Activated naive CD4-positive, alpha-beta T cell (primary cell): ENCODE results near the gene TRABD2B.

Source experiments
- DNase-seq, 4 experiments: peaks; one replicate each; lab custom pipeline; 2025; lab: John Stamatoyannopoulos, UW

TRABD2B gene

DNA sequence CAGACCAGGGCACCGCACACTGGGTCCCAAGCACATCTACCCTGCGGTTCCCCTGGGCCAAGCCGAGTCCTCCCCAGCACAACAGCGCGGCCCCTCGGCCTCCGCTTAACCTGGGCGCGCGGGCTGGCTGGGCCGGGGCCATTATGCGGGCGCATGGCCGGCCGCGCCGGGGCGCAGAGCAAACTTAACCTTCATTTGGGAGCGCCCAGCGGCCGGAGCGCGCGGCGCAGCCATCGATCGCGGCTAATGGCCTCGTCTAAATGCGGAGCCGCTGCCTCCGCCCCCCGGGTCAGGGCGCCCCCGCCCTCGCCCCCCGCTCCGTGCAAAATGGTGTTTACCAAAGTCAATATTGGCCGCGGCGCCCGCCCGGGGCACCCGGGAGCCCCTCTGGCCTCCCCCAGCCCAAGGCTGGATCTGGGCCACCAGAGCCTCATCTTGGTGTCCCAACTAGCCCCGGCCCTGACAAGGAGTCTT is 272.1 kb downstream of the TRABD2B start:
- no peak for DNase-seq

DNA sequence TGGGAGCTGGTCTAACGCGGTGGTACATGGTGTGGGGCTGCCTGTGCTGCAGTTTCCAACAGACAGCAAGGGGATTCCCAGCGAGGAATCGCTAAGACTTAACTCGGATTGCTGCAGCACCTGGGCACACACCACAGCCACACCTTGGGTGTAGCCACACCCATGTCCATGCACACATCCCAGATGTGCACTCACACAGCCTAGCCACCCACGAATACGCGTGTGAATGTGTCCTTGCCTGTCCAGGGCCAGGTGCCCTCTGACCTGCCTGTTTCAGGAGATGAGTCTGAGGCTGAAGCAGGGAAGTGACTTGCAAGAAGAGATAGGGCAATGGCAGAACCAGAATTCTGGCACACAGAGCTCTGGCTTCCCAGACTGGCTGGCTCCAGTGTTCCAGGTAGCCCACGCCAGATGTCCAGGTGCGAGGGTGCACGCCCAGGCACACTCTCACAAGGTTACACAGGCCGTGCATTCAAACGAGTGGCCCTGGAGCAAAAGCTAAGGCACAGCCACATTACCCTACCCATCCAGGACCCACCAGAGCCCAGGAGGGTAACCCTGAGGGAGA is 272.7 kb downstream of the TRABD2B start:
- no peak for DNase-seq

DNA sequence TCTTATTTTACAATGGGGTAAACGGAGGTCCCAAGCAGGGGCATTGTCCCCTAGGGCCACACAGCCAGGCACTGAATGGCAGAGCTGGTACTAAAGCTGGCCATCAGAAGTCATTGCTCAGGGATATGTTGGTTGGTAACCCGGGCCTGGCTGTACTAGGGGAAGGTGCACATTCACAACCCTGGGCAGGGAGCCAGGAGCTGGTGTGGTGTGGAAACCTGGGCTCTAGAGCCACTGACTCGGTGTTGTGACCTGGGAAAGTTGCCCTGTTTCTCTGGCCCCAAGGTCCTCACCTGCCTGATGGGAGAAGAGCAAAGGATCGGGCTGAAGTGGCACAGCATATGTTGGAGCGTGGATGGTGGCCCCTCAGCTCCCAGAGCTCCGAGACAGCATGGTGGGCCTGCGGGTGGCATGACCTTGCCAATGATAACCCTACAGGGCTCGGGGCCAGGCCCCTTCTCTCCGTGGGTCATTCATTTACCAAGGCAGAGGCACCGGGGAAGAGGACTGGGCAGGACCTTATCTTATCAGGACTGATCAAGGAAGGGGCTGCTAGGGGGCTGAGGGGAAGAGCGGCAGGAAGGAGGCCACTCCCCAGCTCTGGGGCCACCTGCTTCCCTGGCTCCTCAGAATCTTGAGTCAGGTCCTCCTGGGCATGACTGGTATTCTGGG is 274.1 kb downstream of the TRABD2B start:
- no peak for DNase-seq

DNA sequence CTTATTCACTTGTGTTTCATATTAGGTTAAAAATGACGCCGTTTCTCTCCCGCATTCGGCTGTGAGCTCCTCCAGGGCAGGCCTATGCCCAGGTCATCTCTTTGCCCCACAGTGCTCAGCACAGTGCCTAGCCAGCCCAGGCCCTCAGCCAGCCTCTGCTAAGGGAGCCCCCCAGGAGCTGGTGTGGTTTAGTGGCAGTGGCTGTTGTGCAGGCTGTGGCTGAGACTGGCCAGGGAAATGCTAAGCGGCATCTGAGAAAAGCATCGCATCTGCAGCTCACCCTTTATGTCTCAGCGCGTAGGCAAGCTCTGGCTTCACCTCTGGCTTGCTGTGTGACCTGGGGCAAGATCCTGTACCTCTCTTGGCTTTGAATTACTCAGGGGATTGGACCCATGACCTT is 275.1 kb downstream of the TRABD2B start:
- no peak for DNase-seq

DNA sequence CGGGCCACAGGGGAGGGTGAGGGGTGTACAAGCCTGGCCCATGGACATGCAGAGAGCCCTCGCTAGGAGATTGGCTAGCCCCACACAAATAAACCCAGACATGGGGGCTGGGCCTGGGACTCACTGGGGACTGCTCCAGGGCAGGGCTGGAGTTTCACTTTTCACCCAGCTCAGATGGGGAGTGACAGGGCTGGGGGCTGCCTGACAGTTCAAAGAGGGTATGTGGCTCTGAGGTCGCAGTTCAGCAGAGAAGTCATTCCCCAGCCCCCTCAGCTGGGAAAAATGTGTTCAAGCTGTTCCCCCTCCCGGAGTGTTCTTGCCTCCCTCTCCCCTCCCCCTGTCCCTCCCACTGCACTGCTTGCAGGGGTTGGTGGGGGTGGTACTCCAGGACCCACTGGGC is 277.1 kb downstream of the TRABD2B start:
- DNase-seq = no peak

DNA sequence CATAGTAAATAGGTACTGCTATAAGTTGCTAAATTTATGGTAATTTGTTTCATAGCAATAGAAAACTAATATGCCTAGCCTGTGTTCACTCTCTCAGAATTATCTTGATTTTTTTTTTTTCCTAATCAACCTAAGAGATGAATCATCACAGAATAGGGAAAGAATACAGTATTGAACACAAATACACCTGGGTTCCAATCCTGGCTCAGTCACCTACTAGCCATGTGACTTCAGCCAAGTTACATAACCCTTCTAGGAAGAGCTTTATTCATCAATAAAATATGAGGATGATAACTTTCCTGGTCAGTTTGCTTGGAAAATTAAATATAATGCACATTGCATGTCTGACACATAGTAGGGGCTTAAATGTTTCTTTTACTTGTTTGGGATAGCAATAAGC is 279.8 kb downstream of the TRABD2B start:
- DNase-seq = no peak

DNA sequence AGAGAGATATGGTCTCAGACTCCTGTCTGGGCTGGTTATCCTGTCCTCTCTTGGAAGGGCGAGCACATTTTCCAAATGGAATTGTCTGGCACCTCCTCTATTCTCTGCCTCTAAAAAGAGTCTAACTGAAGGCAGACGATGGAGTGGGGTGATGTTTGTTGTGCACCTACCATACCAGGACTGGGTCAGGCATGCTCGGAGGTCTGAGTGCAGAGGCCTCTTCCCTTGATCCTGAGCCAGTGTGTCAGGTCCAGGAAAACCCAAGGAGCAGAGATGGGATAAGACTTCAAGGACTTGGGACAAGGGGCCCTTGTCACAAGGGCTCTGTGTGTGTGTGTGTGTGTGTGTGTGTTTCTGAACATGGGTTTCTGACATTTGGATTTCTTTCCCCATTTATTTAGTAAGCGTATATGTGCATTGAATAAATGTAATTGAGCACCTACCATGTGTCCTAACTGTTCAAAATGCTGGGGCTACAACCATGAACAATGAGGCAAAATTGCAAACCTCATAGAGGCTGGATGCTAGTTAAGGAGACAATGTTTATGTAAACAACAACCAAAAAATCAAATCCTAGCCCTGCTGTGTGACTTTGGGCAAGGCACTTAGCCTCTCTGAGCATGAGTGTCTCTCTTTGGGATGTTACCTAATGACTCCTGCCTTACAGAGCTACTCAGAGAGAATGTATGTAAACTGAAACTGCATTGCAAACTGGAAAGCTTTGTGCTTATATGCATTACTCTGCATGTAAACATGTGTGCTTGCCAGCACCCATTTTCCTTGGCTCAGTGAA is 283.0 kb downstream of the TRABD2B start:
- no peak for DNase-seq

DNA sequence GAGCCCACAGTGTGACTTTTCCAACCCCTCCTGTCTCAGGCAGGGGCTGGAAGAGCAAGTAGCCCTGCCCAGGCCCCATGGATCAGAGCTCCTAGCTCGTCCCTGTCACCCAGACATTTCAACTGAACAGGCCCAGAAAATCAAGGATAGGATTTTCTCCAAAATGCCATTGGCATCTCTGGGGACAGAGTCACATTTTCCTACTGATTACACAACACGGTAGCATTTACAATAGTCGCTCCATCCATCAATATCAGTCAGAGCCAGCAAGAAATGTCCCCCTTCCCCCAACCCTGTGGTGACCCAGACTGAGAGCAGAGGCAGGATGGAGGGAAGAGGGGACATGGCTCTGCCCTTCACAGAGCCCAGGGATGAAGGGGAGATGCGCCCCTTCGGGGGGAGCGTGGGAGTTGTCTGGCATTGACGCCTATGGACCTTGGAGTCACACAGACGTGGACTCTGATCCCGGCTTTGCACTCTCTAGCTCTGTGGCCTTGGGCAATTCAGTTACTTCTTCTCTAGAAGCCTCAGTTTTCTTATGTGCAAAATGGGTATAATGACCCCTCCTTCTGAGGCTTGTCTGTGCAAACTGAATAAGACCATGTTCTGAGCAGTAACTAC is 283.7 kb downstream of the TRABD2B start:
- DNase-seq = no peak

DNA sequence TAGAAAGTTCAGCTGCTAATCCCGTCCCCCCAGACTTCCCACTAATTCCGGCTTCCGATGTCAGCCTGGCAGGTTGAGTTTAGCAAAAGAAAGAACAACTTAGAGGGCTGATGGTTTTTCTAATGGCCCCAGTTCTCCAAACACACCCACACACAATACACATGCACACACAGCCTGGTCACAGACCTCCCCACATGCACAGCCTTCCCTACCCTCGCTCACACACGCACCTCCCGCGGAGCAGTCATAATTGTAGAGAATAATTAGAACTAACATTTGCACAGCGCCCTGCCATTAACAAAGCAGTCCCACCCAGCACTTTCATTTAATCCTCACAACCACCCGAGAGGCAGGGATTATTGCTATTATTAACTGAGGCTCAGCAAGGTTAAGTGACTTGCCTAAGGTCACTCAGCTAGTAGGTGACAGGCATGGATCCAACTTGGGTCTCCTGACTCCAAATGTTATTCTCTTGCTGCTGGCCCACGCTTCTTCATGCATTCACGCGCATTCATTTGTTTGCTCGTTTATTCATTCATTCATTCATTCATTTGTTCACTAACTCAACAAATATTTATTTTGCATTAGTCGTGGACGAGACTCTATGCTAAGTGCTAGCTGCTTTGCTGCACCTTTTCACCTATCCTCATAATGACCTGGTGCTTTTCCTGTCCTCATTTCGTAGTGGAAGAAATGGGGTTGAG is 284.4 kb downstream of the TRABD2B start:
- DNase-seq = no peak

DNA sequence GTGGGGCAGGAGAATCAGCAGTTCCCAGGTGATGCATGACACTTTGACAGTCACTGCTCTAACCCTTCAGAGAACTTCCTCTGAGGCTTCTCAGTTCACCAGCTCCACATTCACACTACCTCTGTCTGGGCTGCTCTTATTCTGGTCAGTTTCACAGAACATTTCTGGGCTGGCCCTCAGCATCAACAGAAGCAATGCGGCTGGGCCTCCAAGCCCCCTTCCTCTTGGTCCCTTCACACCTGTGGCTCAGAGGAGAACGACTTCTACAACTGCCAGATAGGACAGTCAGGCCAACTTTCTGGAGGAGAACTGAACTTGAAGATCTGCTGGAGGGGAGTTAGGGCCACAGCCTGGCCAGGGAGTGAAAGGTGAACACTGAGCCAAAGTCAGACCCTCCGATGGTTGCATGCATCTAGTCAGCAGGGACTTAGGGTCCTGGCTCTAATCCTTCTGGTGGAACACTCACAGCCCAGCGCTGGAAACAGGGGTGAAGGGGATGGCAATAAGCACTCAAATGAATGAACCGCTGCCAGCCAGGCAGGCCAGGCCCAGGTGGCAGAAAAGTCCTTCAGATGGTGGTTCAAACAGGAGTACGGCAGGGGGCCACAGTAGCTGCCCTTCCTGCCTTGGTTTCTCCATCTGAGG is 285.2 kb downstream of the TRABD2B start:
- DNase-seq = no peak

DNA sequence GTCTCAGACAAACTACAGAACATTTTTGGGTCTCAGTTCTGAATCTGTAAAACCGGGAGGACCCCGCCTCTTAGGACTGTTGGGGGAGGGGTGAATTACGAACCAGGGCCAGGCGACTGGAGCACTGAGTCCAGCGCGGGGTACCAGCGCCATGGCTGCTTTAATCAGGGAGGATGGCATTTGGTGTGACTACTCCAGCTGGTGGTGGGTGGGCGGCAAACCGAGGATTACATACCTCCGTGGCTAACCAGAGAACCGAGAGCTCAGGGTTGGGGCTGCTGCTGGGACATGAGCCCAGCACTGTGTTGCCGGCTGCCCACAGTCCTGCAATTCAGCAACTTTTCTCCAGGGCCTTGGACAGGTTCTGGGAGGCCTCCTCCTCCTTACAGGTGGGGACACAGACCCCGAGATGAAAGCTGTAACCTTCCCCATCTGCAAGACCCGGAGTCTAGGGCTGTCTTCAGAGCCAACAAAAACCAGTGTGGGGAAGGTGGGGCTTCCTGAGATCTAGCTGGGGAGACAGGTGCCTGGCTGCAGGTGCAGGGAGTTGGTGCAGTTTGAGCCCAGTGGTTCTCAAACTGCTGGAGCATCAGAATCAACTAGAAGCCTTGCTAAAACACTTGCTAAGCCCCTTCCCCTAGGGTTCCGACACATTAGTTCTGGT is 285.9 kb downstream of the TRABD2B start:
- DNase-seq = no peak
